ENCODE measurements around the gene SCARB1. TPM values are rescaled to one million over a fixed set of nuclear protein-coding genes. Genes with fewer than 3 reads are reported as not detected.
A peak's percentile ranks its signal among the peaks of the same experiment; 100 is the strongest.

The SCARB1 gene
- total and polyA plus RNA-seq, 9 of the 15 experiments (the other 6 are each of a cell fraction or from before 2014, with no cell fraction given): 0.56 to 157 (median 52.8) TPM

GRCh38 chr12:124774462-124775167, 89.0 kb downstream of the SCARB1 start (continued):
- TF ChIP-seq ARID1B (IDR thresholded peaks at IDR 0.05): peak; percentile 45
- TF ChIP-seq FOSL1 (tag; conservative IDR thresholded peaks at IDR 0.05): peak; percentile 88
- no peak for TF ChIP-seq ID3 (CRISPR knock-in tag; IDR thresholded peaks at IDR 0.05)
- TF ChIP-seq ID3 (tag; IDR thresholded peaks at IDR 0.05): no peak
- TF ChIP-seq RUNX1 (IDR thresholded peaks at IDR 0.05; ENCODE audit: low read depth): no peak
- peak; percentile 34; the same call in 1 of the 2 replicates for TF ChIP-seq DPF2 (IDR thresholded peaks at IDR 0.05)
- no peak for TF ChIP-seq ZNF449 (CRISPR knock-in tag; IDR thresholded peaks at IDR 0.05)
- TF ChIP-seq JUND (IDR thresholded peaks at IDR 0.05; ENCODE audit: borderline replicate concordance, low read depth, low read length): peak; percentile 73
- TF ChIP-seq JUND (tag; IDR thresholded peaks at IDR 0.05; ENCODE audit: borderline replicate concordance, low read depth, low read length): peak; percentile 69; the same call in 1 of the 3 replicates
- no peak for TF ChIP-seq BMI1 (IDR thresholded peaks at IDR 0.05; ENCODE audit: low read length)
- TF ChIP-seq NR0B1 (IDR thresholded peaks at IDR 0.05; ENCODE audit: partially characterized antibody): no peak
- no peak for TF ChIP-seq ZFP30 (CRISPR knock-in tag; IDR thresholded peaks at IDR 0.05; ENCODE audit: borderline replicate concordance)
- TF ChIP-seq MITF (IDR thresholded peaks at IDR 0.05): peak; percentile 29; the same call in 1 of the 2 replicates
- no peak for TF ChIP-seq CCAR2 (IDR thresholded peaks at IDR 0.05; ENCODE audit: low read depth, low read length)
- peak; percentile 25; the same call in 1 of the 2 replicates for TF ChIP-seq VEZF1 (CRISPR knock-in tag; IDR thresholded peaks at IDR 0.05)
- TF ChIP-seq ZNF133 (CRISPR knock-in tag; IDR thresholded peaks at IDR 0.05): no peak
- peak in 1 of 2 experiments; percentile 57; a peak in 1 of 4 replicates for TF ChIP-seq FOXK2 (conservative IDR thresholded peaks at IDR 0.05 in 1 of 2, IDR thresholded peaks at IDR 0.05 in 1 of 2; ENCODE audit: low read depth in 2 of 2)
- TF ChIP-seq ZBTB9 (CRISPR knock-in tag; IDR thresholded peaks at IDR 0.05): no peak
- TF ChIP-seq SMARCE1 (IDR thresholded peaks at IDR 0.05): peak; percentile 67; the same call in 1 of the 2 replicates
- no peak for TF ChIP-seq ZNF551 (CRISPR knock-in tag; IDR thresholded peaks at IDR 0.05)
